ENCODE results near the gene RPS6KB2.

RPS6KB2 gene

GRCh38 chr11:67484847-67485311, 56.6 kb downstream of the RPS6KB2 start:
- H4K20me1 ChIP-seq (ENCODE audit: insufficient read depth, low read length) = no peaks in the 10 kb centered on the region
- H3F3A ChIP-seq (ENCODE audit: insufficient read depth, low read length) = no peaks in the 10 kb centered on the region
- H3K36me3 ChIP-seq (replicated peaks; ENCODE audit: insufficient read depth, low read length) = no peaks in the 10 kb centered on the region
- peaks cover 20% of the 10 kb centered on the region for H3K4me1 ChIP-seq (ENCODE audit: low read length)
- peaks cover 26% of the 10 kb centered on the region for H3K79me2 ChIP-seq (ENCODE audit: low read length)
- no peak overlapping the region for H3K9ac ChIP-seq (ENCODE audit: low read length)
- peaks cover 5% of the 10 kb centered on the region for H3K27me3 ChIP-seq (replicated peaks; ENCODE audit: insufficient read depth, low read length)
- H3K4me3 ChIP-seq (ENCODE audit: low read length) = no peak overlapping the region
- no peak overlapping the region for H2AFZ ChIP-seq (ENCODE audit: low read length)
- no peak overlapping the region for H3K4me2 ChIP-seq (ENCODE audit: low read depth, low read length)
- TF ChIP-seq, protein P1, sequence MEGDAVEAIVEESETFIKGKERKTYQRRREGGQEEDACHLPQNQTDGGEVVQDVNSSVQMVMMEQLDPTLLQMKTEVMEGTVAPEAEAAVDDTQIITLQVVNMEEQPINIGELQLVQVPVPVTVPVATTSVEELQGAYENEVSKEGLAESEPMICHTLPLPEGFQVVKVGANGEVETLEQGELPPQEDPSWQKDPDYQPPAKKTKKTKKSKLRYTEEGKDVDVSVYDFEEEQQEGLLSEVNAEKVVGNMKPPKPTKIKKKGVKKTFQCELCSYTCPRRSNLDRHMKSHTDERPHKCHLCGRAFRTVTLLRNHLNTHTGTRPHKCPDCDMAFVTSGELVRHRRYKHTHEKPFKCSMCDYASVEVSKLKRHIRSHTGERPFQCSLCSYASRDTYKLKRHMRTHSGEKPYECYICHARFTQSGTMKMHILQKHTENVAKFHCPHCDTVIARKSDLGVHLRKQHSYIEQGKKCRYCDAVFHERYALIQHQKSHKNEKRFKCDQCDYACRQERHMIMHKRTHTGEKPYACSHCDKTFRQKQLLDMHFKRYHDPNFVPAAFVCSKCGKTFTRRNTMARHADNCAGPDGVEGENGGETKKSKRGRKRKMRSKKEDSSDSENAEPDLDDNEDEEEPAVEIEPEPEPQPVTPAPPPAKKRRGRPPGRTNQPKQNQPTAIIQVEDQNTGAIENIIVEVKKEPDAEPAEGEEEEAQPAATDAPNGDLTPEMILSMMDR (IDR thresholded peaks at IDR 0.05; ENCODE audit: low read length) = no peak
- no peak for TF ChIP-seq EZH2phosphoT487 (IDR thresholded peaks at IDR 0.05; ENCODE audit: low read length)
- no peak for TF ChIP-seq EZH2 (optimal IDR thresholded peaks at IDR 0.05; ENCODE audit: low read depth, low read length)
- no peak overlapping the region for H3K27ac ChIP-seq (ENCODE audit: low read length)
- no peaks in the 10 kb centered on the region for H3K9me2 ChIP-seq (replicated peaks; ENCODE audit: insufficient read depth, low read length)
- no peak for DNase-seq
- H3K9me3 ChIP-seq (replicated peaks; ENCODE audit: insufficient read depth, low read length) = no peaks in the 10 kb centered on the region
